HG02610 (cell line): ENCODE results near the gene CLCA4.

ENCODE experiments used
- ATAC-seq: cut with Tn5 transposase; IDR thresholded peaks from one replicate; pipeline ENCODE4 v1.9.1; 2021; ENCODE audit warnings: mild to moderate bottlenecking, moderate library complexity; ENCODE audit not compliant: unreplicated experiment

The CLCA4 gene

GRCh38 chr1:86546787-86547221 lies at the start of gene CLCA4:
Gene CLCA4, plus strand, starts transcription at chr1:86547078. Its CDS starts 42 bp downstream, at chr1:86547120.
- ATAC-seq: no peak

GRCh38 chr1:86498281-86498680 lies 48.6 kb upstream of the CLCA4 start:
- no peak for ATAC-seq

- no peak for ATAC-seq
Measured at GRCh38 chr1:86499987-86500593, 46.8 kb upstream of the CLCA4 start.

- no peak for ATAC-seq
Measured at GRCh38 chr1:86500714-86501113, 46.2 kb upstream of the CLCA4 start.

- ATAC-seq: peak; percentile 62
Measured at GRCh38 chr1:86502125-86502646, 44.7 kb upstream of the CLCA4 start.

GRCh38 chr1:86502721-86503405 lies 44.0 kb upstream of the CLCA4 start:
- ATAC-seq: peak; percentile 35

- ATAC-seq: no peak
Measured at GRCh38 chr1:86503406-86504136, 43.3 kb upstream of the CLCA4 start.

- no peak for ATAC-seq
Measured at GRCh38 chr1:86504137-86504479, 42.8 kb upstream of the CLCA4 start.

GRCh38 chr1:86504895-86505563 lies 41.8 kb upstream of the CLCA4 start:
- ATAC-seq: no peak

- no peak for ATAC-seq
Measured at GRCh38 chr1:86505564-86505902, 41.3 kb upstream of the CLCA4 start.

GRCh38 chr1:86507935-86508582 lies 38.8 kb upstream of the CLCA4 start:
- no peak for ATAC-seq

GRCh38 chr1:86508583-86508969 lies 38.3 kb upstream of the CLCA4 start:
- ATAC-seq: no peak

- no peak for ATAC-seq
Measured at GRCh38 chr1:86515597-86515996, 31.3 kb upstream of the CLCA4 start.

- ATAC-seq: no peak
Measured at GRCh38 chr1:86516335-86516734, 30.5 kb upstream of the CLCA4 start.

GRCh38 chr1:86517336-86517735 lies 29.5 kb upstream of the CLCA4 start:
- no peak for ATAC-seq

GRCh38 chr1:86520789-86521521 lies 25.9 kb upstream of the CLCA4 start:
- no peak for ATAC-seq

GRCh38 chr1:86521522-86521891 lies 25.4 kb upstream of the CLCA4 start:
- no peak for ATAC-seq

GRCh38 chr1:86522240-86522639 lies 24.6 kb upstream of the CLCA4 start:
- no peak for ATAC-seq

GRCh38 chr1:86523670-86524354 lies 23.1 kb upstream of the CLCA4 start:
- ATAC-seq: no peak

GRCh38 chr1:86527306-86527705 lies 19.6 kb upstream of the CLCA4 start:
- no peak for ATAC-seq
